ENCODE results near the gene ZNF418.

DNA sequence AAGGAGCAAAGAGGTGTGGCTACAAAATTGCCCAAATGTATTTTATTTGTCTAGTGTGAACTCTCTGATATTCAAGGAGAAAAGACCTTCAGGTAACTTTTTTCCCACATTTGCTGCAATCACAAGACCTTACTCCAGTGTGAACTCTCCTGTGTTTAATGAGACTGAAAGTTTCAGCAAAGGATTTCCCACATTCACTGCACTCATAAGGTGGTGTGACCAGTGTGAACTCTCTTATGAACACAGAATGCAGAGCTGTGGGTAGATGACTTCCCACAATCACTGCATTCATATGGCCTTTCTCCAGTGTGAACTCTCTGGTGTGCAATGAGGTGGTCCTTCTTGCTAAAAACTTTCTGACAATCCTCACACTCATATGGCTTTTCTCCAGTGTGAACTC, 62.8 kb downstream of the ZNF418 start:
- TF ChIP-seq CTCF (IDR thresholded peaks at IDR 0.05) (no peak), POLR2A (IDR thresholded peaks at IDR 0.05) (no peak)

All from testis (tissue), 2 donors.